Memory B cell (primary cell): Measurements from ENCODE around the gene TNFSF11.

Experiments used
- ATAC-seq: fragments of 150-1000 bp; cut with Tn5 transposase; 2 replicates; pipeline ENCODE4 v1.10.0; 2021; ENCODE audit warnings: low read depth, mild to moderate bottlenecking, moderate library complexity
- DNase-seq, 2 donors: peaks; one replicate each; pipeline ENCODE4 v3.0.0; 2022; ENCODE audit warnings: low spot score in 2 of 2
- H3K27ac Mint-ChIP-seq: one replicate; pipeline ENCODE4 v1.8.0; 2022; ENCODE audit warnings: mild to moderate bottlenecking, moderate library complexity, mixed read lengths
- H3K27me3 Mint-ChIP-seq: one replicate; pipeline ENCODE4 v1.8.0; 2022; ENCODE audit warnings: mixed read lengths
- H3K36me3 Mint-ChIP-seq: one replicate; pipeline ENCODE4 v1.8.0; 2022; ENCODE audit warnings: mild to moderate bottlenecking, mixed read lengths
- H3K4me1 Mint-ChIP-seq: one replicate; pipeline ENCODE4 v1.8.0; 2022; ENCODE audit warnings: mixed read lengths
- H3K4me3 Mint-ChIP-seq: one replicate; pipeline ENCODE4 v1.8.0; 2022; ENCODE audit warnings: mild to moderate bottlenecking, moderate library complexity, mixed read lengths
- H3K9me3 Mint-ChIP-seq: one replicate; pipeline ENCODE4 v1.8.0; 2022; ENCODE audit warnings: mixed read lengths

The TNFSF11 gene

DNA sequence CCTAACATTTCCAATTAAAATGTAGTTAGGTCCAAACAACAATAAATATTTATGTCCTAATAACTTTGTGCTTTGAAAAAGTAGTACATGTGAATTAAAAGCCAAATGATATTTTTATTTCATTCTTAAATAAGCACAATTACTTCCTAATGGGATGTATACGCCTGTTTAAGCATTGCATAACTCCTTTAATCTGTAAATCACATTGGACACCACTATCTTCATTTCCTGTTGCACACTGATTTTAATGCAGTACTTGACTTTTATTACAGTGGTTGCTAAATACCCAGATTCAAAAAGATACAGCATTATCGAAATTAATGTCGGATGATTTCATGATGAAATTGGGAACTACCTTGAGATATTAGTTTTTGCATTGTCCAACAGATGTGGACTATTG, 70.9 kb downstream of the TNFSF11 start:
- peaks cover 5% of the 10 kb centered on the region for H3K27me3 Mint-ChIP-seq
- no peak overlapping the region for H3K4me3 Mint-ChIP-seq
- H3K9me3 Mint-ChIP-seq = peaks cover 9% of the 10 kb centered on the region
- no peaks in the 10 kb centered on the region for H3K4me1 Mint-ChIP-seq
- peaks cover 3% of the 10 kb centered on the region for H3K36me3 Mint-ChIP-seq
- DNase-seq (no peak), ATAC-seq (no peak)
- no peak overlapping the region for H3K27ac Mint-ChIP-seq

DNA sequence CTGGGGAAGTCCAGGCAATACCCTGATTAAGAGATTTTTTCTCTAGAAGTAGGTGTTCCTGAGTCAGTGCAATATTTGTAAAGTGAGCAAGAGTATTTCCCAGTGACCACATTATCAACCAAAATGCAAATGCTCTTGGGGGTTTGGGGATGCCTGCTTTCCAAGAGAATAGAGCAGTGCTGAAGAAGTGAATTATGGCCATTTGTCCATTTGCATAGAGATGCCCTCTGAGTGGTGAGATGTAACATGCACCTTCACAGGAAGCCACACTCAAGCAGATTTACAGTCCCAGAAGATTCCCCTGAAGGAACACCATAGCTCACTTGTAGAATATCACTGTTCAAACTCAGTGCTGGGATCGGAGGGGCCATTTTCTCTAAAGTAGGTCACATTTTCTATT, 71.8 kb downstream of the TNFSF11 start:
- H3K9me3 Mint-ChIP-seq = peaks cover 6% of the 10 kb centered on the region
- no peak overlapping the region for H3K4me3 Mint-ChIP-seq
- no peak overlapping the region for H3K27ac Mint-ChIP-seq
- DNase-seq = no peak
- H3K36me3 Mint-ChIP-seq = peaks cover 3% of the 10 kb centered on the region
- H3K27me3 Mint-ChIP-seq = peaks cover 10% of the 10 kb centered on the region
- ATAC-seq = no peak
- no peaks in the 10 kb centered on the region for H3K4me1 Mint-ChIP-seq

DNA sequence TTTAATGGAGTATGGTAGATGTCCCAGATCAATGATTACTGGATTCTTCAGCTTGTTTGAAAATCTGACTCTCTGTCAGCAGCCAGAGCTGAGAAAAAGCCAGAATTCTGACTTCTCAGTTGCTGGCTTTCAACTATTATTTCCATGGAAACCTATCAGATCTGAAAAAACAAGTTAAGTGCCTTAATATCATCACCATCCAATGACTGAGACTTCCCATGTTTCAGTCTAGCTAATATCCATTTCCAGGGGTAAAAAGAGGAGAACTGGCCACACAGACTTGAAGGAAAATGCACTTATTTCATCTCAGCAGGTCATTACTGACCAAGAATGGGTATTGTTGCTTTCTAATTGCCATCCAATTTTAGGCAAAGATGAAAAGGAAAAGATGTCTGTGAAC, 75.2 kb downstream of the TNFSF11 start:
- ATAC-seq (no peak), DNase-seq (no peak)
- no peaks in the 10 kb centered on the region for H3K4me1 Mint-ChIP-seq
- H3K4me3 Mint-ChIP-seq = no peak overlapping the region
- no peak overlapping the region for H3K27ac Mint-ChIP-seq
- H3K9me3 Mint-ChIP-seq = no peaks in the 10 kb centered on the region
- H3K27me3 Mint-ChIP-seq = peaks cover 12% of the 10 kb centered on the region
- H3K36me3 Mint-ChIP-seq = peaks cover 3% of the 10 kb centered on the region

DNA sequence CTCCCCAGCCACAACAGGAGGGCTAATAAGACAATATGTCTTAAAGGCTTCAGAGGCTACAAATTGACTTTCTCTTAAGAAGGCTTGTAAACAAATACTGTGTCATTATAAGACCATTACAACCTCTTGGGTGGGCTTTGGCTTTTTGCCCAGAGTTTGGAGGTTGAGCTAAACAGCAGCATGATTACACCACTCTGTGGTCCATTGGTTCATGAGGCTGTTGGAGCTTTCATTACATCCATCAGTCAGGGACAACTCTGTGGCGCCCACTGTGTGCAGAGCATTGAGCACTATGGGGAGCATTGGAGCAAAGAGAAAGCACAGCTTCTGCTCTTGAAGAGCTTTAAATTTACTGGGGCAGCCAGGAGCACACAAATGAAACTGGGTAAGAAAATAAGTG, 75.9 kb downstream of the TNFSF11 start:
- H3K27me3 Mint-ChIP-seq = peaks cover 12% of the 10 kb centered on the region
- no peak overlapping the region for H3K27ac Mint-ChIP-seq
- peaks cover 3% of the 10 kb centered on the region for H3K36me3 Mint-ChIP-seq
- H3K9me3 Mint-ChIP-seq = no peaks in the 10 kb centered on the region
- H3K4me1 Mint-ChIP-seq = no peaks in the 10 kb centered on the region
- no peak for ATAC-seq
- no peak overlapping the region for H3K4me3 Mint-ChIP-seq
- no peak for DNase-seq

DNA sequence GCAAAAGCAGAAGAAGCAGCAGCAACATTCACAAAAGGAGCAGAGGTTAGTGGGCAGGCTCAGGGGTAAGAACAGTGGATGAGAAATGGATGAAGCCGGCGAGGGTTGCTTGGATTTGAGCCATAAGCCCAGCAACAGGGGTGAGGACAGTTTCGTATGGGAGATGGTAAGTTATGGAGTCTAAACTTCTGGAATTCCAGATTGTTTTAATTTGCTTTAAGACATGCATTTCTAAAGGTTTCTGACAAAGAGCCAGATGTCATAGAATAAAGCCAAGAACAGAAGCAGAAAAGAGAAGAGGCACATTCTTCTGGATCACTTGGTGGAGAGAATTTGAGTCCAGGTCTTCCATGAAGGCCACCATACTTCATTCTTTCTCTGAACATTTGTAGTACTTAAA, 76.6 kb downstream of the TNFSF11 start:
- ATAC-seq (no peak), DNase-seq (no peak)
- Mint-ChIP-seq H3K27me3 (peaks cover 12% of the 10 kb centered on the region), H3K36me3 (peaks cover 3% of the 10 kb centered on the region), H3K4me1 (no peaks in the 10 kb centered on the region), H3K9me3 (no peaks in the 10 kb centered on the region), H3K27ac (no peak overlapping the region), H3K4me3 (no peak overlapping the region)

DNA sequence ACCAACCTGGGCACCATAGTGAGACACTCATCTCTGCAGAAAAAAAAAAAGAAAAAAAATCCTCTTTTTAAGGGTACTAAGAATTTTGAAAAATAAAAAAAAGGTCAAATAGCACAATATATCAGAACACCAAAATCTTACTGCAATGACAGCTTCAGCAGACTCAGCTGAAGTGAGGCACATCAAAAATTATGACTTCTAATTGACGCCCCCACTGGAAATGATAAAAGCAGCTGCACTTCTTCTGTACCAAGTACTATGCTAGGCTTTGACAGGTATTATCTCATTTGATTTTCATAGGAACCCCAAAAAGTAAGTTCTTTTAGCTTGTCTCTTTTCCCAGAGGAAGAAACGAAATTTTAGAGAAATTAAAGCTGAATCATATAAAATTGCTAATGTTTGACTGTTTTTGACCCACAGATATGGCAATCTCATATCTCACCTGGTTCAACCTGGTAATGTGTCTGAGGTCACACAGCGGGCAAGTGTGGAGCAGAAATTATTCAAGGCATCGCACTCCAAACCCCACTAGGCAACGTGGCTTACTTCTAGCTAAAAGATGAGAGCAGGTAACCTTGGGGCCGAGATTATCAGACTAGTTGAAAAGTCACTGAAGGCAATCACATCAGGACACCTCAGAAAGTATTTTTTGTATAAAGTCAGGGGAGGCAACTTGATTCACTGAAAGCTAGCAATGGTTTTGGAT, 78.1 kb downstream of the TNFSF11 start:
- H3K9me3 Mint-ChIP-seq = no peaks in the 10 kb centered on the region
- H3K36me3 Mint-ChIP-seq = peaks cover 3% of the 10 kb centered on the region
- peaks cover 12% of the 10 kb centered on the region for H3K27me3 Mint-ChIP-seq
- no peak overlapping the region for H3K4me3 Mint-ChIP-seq
- DNase-seq (no peak), ATAC-seq (no peak)
- H3K27ac Mint-ChIP-seq = no peak overlapping the region
- no peaks in the 10 kb centered on the region for H3K4me1 Mint-ChIP-seq

DNA sequence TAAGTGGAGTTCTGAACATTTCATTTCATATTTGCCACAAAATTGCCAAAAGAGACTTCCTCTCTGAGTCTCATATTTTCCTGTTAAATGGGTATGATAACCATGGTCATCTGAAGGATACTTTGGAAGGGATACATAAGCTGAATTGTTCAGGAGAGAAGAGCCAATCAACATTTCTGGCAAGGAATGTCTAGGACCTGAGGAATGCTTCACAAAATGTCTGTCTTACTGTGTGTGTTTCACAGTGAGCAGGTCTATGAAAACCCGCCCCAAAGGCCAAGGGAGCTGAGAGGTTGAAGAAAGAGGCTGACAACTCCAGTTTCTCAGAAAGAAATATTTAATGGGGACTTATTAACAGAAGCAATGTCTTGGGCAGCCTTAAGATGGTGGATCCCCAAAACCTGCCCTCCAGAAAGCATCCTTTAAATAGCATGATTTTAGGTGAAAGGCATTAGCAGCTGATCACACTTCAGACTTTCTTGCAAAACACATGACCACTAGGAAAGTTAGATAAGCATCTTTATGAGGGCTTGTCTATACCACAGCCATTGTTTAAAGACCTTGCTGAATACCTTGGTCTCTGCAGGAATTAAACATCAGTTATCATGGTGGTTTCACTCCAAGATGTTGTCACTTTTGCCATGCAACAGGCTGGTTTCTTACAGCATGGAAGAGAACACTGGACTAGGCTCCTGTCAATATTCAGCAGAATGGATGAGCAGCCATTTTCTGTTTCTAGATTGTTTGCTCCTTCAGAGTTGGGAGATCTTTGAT, 78.9 kb downstream of the TNFSF11 start:
- no peaks in the 10 kb centered on the region for H3K4me1 Mint-ChIP-seq
- H3K27ac Mint-ChIP-seq = no peak overlapping the region
- H3K9me3 Mint-ChIP-seq = no peaks in the 10 kb centered on the region
- no peak for DNase-seq
- H3K4me3 Mint-ChIP-seq = no peak overlapping the region
- no peak for ATAC-seq
- peaks cover 16% of the 10 kb centered on the region for H3K27me3 Mint-ChIP-seq
- peaks cover 3% of the 10 kb centered on the region for H3K36me3 Mint-ChIP-seq

DNA sequence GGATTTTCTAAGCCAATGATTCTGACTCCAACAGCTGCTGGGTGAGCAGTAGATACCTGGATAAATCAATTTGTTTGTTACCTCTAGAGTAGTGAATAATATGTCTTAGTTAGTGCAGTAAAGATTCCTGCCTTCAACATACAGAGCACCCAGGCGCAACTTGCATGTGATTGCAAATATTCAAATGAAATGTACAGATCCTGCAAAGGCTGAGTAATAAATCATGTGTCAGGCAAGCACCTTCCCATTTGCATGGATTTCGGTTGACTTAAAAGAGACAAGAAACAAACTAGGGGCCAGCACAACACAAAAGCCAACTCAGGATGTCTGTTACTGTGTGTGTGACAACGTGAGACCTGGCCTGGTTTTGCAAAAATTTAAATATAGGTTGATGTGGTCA, 79.7 kb downstream of the TNFSF11 start:
- Mint-ChIP-seq H3K27ac (no peak overlapping the region), H3K9me3 (no peaks in the 10 kb centered on the region), H3K4me3 (no peak overlapping the region), H3K4me1 (no peaks in the 10 kb centered on the region), H3K27me3 (peaks cover 18% of the 10 kb centered on the region), H3K36me3 (no peaks in the 10 kb centered on the region)
- DNase-seq (no peak), ATAC-seq (no peak)

DNA sequence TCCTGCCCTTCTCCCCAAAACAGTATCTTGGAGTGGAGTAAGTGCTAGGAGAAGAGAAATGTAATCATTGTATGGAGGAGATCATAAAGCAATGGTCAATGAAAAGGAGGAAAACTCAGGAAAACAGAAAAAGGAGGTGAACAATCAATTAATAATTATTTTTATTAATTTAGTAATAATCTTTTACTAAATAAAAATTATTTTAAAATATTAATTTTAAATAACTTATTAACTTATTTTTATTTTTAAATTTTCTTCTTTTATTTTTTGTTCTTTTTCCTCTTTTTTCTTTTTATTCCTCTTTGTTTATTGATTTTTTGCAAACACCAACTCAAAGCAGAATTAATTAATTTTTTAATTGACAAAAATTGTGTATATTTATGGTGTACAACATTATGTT, 80.3 kb downstream of the TNFSF11 start:
- H3K9me3 Mint-ChIP-seq = no peaks in the 10 kb centered on the region
- ATAC-seq (no peak), DNase-seq (no peak)
- no peaks in the 10 kb centered on the region for H3K4me1 Mint-ChIP-seq
- H3K4me3 Mint-ChIP-seq = no peak overlapping the region
- H3K27ac Mint-ChIP-seq = no peak overlapping the region
- H3K36me3 Mint-ChIP-seq = no peaks in the 10 kb centered on the region
- peaks cover 18% of the 10 kb centered on the region for H3K27me3 Mint-ChIP-seq

DNA sequence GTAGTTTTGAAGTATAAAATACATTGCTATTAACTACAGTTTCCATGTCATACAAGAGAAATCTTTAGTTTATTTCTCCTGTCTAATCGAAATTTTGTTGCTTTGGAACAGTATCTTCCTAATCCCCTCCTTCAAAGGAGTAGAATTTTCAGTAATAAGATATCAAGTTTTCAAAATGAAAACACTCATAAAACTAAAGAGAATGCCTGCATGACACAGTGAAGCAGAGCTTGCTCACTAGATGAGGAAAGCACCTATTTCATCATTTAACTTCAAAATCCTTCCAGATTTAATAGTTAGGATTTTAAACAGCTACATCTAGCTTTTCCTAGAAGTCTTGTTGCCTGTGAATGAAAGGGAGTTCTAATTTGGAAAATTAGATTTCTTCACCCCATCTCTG, 80.8 kb downstream of the TNFSF11 start:
- no peaks in the 10 kb centered on the region for H3K9me3 Mint-ChIP-seq
- ATAC-seq (no peak), DNase-seq (no peak)
- H3K4me3 Mint-ChIP-seq = no peak overlapping the region
- H3K4me1 Mint-ChIP-seq = no peaks in the 10 kb centered on the region
- H3K27ac Mint-ChIP-seq = no peak overlapping the region
- no peaks in the 10 kb centered on the region for H3K36me3 Mint-ChIP-seq
- H3K27me3 Mint-ChIP-seq = peaks cover 18% of the 10 kb centered on the region

DNA sequence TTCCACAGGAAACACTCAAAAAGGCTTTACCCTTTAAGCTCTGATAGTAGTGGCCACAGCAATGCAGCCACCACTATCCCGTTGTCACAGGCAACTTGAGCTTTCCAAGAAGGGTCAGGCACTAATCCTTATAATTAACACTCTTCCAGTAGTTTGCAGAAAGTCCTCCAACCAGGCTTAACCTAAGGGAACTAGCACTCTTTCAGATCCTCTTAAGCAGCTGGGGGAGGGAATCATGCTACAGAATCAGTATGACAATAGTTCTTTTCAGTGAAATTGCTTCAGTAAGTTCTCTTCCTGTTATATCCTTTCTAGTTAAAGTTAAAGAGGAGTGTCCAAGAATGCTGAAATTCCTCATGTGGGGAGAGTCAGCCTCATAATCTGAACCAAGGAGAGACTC, 82.2 kb downstream of the TNFSF11 start:
- Mint-ChIP-seq H3K9me3 (no peaks in the 10 kb centered on the region), H3K4me3 (no peak overlapping the region), H3K36me3 (no peaks in the 10 kb centered on the region), H3K4me1 (no peaks in the 10 kb centered on the region), H3K27me3 (peaks cover 13% of the 10 kb centered on the region), H3K27ac (no peak overlapping the region)
- DNase-seq = no peak
- no peak for ATAC-seq

DNA sequence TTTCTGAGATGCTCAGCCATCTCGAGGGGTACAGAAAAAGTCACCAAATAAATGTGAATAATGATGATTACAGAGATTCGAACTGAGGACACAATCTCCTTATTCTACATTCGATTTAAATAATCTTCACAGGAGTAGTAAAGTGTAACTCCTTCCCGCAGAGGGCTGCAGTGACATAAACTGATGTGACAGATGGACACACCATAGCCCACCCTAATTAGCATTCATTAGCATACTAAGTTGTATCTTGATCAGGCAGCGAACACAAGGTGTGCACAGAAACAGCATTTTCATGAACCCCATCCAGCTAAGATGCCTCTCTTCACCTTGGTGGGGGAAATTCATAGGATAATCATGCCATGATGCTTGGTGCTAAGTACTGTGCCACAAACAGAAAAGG, 83.0 kb downstream of the TNFSF11 start:
- Mint-ChIP-seq H3K9me3 (no peaks in the 10 kb centered on the region), H3K27me3 (peaks cover 14% of the 10 kb centered on the region)

More for the DNA sequence above, 83.0 kb downstream of the TNFSF11 start:
- no peaks in the 10 kb centered on the region for H3K36me3 Mint-ChIP-seq
- H3K4me3 Mint-ChIP-seq = no peak overlapping the region
- no peaks in the 10 kb centered on the region for H3K4me1 Mint-ChIP-seq
- no peak overlapping the region for H3K27ac Mint-ChIP-seq
- DNase-seq (no peak), ATAC-seq (no peak)
